Embryonic facial prominence (tissue), 1 donor: Measurements from ENCODE around the gene CREB3L2.
A peak's percentile ranks its signal among the peaks of the same experiment; 100 is the strongest.

Experiments
- DNase-seq: peaks from one replicate; pipeline ENCODE4 v3.0.0-alpha.2; 2016; ENCODE audit errors: extremely low spot score

Gene CREB3L2

DNA sequence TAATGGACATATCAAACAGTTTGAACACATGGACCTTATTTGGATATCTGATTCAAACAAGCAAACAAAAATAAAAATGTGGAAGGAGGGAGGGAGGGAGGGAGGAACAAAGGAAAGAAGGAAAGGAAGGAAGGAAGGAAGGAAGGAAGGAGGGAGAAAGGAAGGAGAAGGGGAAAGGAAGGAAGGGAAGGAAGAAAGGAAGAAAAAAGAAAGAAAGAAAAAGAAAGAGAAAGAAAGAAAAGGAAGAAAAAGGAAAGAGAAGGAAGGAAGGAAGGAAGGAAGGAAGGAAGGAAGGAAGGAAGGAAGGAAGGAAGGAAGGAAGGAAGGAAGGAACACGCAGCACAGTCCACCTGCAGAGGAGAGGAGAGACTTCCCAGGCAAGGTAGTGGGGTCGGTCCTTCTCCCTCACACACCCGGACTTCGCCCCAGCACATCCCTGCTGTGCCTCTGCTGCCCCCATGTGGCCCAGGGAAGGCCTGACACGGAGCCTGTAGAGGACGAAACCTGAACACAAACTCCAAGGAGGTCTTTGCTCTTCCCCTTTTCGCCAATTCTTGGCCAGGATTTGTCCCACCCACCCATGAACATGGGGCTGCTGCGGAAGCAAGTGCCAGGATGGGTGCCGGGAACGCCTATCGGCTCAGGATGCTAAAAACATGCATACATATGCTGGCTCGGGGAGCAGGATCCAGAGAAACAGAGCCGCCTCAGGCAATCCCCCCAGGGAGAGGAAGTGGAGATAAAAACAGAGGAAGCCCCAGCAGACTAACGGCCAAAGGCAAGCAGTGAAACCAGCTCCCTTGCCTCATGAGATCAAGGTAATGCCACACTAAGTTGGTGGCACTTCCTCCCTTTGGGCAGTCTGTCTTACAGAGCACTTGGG, 102.8 kb downstream of the CREB3L2 start:
- no peak for DNase-seq

DNA sequence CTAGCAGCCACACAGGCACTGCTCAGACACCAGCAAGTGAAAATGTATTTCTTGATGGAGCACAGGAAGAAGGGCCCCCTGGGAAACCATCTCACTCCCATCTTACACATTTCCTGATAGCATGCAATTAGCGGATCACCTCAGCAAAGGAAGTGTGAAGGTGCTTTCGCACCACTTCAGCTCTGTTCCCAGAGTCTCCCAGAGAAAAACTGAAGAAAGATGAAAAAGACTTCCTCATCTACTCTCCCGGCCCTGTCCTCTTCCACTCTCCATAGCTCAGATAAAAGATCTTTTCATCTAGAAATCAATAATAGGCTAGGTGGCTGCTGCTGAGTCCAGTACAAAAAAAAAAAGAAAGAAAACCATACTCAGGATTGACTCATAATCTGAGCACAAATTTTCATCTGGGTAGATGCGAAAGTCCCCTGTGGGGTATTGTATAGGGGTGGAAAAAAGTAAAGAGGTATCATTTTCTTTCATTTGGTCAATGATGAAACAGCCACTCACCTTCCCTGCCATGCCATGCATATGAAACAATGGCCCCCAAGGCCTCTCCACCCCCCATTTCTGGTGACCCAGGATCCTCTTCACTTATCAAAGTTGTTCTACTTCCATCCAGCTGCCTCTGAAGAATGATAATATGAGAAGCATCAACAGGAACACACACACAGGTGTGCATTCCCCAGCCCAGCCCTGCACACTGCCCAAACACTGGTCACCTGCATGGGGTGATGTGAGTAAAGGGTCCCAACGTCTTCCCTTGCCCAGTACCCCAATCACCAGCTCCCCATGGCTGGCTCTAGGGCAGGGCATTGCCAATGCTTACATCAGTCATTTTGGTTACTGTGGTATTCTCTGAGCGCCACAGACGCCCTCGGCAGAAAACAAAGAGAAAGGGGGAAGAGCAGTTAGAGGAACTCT, 106.3 kb downstream of the CREB3L2 start:
- no peak for DNase-seq

GRCh38 chr7:137893143-137893742, 108.6 kb downstream of the CREB3L2 start:
- no peak for DNase-seq

DNA sequence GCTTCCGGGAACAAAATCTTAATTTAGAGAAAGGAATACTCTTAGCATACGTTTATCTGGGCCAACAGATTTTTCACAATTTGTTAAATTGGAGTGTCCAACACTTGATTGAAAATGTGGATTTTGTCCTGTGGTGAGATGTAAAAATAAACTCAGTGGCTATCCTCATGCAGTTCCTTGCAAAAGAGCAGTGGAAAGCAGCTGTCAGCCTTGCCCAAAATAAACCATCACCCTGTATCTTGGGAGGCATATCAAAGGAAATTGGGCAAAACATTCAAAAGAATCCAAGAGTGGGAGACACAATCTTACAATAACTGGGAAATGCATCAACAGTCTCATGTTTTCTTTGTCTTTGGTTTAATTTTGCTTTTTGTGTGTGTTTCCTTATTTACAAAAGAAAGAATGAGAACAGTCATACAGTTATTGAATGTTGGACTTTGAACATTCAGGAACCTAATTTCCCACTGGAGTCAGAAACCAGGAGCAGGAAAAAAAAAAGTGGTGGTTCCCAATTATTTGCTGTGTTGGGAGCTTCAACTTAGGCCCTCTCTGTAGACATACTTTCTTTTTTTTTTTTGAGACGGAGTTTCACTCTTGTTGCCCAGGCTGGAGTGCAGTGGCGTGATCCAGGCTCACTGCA, 110.8 kb downstream of the CREB3L2 start:
- no peak for DNase-seq

- no peak for DNase-seq
Observed at GRCh38 chr7:137890449-137890921, 111.4 kb downstream of the CREB3L2 start.

- DNase-seq: no peak
Observed at GRCh38 chr7:137888241-137888640, 113.6 kb downstream of the CREB3L2 start.

- no peak for DNase-seq
Observed at GRCh38 chr7:137886746-137887145, 115.1 kb downstream of the CREB3L2 start.

GRCh38 chr7:137886281-137886680, 115.6 kb downstream of the CREB3L2 start:
- DNase-seq: no peak

- no peak for DNase-seq
Observed at GRCh38 chr7:137885678-137886077, 116.2 kb downstream of the CREB3L2 start.

- DNase-seq: no peak
Observed at GRCh38 chr7:137882806-137883205, 119.1 kb downstream of the CREB3L2 start.

DNA sequence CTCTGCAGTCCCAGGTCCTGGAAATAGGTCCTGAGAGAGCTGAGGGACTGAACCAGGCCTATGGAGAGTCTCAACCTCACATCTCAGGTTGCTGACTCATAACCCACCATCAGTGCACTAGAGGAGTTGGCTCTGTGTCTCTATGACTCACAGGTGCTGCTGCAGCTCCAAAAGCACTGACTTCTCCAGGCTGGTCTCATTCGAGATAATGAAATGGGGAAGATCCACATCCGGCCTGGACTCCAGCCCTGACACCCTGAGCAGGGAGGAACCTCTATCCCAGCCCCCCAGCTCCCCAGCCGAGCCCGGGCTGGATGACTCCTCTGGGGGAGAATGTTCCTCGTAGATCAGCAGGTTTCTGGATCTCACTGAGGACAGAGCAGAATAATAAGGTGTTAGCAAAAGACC, 119.6 kb downstream of the CREB3L2 start:
- DNase-seq: no peak

- no peak for DNase-seq
Observed at GRCh38 chr7:137881607-137882260, 120.2 kb downstream of the CREB3L2 start.

GRCh38 chr7:137880432-137880831, 121.5 kb downstream of the CREB3L2 start:
- no peak for DNase-seq

- DNase-seq: no peak
Observed at GRCh38 chr7:137879357-137880158, 122.3 kb downstream of the CREB3L2 start.

GRCh38 chr7:137878333-137878961, 123.4 kb downstream of the CREB3L2 start:
- peak; percentile 29 for DNase-seq

GRCh38 chr7:137877027-137877675, 124.7 kb downstream of the CREB3L2 start:
- DNase-seq: no peak

DNA sequence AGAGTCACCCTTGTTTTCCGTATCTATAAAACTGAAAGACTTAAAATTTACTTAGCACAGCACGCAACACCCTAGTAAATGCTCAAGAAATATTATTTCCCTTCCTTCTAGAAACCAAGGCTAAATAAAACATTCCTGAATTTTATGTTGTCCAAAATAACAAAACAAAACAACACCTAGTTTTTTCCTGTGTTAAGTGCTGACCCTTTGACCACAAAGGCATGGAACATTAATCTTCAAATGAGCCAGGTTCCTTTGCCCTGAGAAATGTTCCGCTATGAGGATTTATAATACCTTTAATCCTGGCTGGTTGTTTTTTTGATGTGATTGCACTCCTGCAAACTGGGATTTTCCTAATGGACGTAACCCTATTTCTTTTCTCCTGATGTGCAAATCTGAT, 126.1 kb downstream of the CREB3L2 start:
- DNase-seq: no peak

DNA sequence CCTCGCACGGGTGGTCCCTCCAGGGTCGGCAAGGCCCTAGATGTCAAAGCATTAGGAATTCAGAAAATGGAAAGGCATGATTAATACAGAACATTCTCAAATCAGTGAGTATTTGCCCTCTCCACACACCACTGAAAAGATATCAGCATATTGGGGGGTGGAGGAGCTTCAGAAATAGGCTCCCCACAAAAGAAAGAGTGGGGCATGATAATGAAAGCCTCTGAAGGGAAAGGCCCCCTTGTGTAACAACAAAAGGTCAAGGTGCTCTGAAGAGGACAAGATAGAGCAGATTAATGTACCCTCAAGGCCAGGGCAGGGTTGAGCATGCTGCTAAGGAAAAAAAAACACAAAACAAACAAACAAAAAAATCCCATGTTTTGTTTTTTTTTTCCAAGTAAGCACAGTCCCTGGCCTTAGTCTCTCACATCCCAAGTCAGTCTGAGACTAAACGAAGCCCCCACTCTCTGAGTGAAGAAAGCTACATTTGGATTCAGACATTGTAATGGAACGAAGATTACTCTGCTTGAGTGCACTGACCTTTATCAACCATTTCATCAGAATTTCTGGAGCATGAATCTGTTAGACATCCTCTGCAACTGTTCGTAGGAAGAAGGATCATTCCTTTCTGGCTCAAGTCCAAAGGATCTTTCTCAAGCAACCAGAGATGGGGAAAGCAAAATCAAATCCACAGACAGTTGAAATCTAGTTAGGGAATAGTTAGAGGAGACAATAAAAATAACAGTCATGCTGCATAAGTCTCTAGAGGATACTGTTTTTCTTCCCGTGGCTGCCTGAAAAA, 127.7 kb downstream of the CREB3L2 start:
- no peak for DNase-seq
